MCF 10A (cell line): ENCODE measurements around the gene ASB2. TPM values are rescaled to one million over a fixed set of nuclear protein-coding genes. Genes with fewer than 3 reads are reported as not detected.

ENCODE experiments used
- BruUV-seq: library from RNA; stranded (reverse); fragments of 400-500 nt; replicated peaks from 2 replicates; lab custom pipeline; 2021; lab: Mats Ljungman, UMichigan
- CTCF ChIA-PET: fragments of 300-600 bp; sonication (Branson Sonifier 250); formaldehyde crosslinking; extraction: SDS; loops from one replicate; lab custom pipeline; 2021; ENCODE audit warnings: antibody characterized with exemption, inconsistent platforms; lab: Yijun Ruan, JAX
- POLR2A ChIA-PET: fragments of 300-600, 350-650 bp; sonication (Branson Sonifier 250); formaldehyde crosslinking; extraction: SDS; loops from one replicate; lab custom pipeline; 2020; ENCODE audit warnings: antibody characterized with exemption, inconsistent platforms; lab: Yijun Ruan, JAX
- DNase-seq: peaks from one replicate; pipeline ENCODE4 v3.0.0-alpha.2; 2018; ENCODE audit not compliant: unreplicated experiment
- H3K27ac Mint-ChIP-seq: one replicate; pipeline ENCODE4 v1.8.0; 2022; ENCODE audit warnings: mild to moderate bottlenecking, low read depth, mixed read lengths; ENCODE audit not compliant: unreplicated experiment
- H3K27me3 Mint-ChIP-seq: one replicate; pipeline ENCODE4 v1.8.0; 2022; ENCODE audit warnings: mixed read lengths; ENCODE audit not compliant: insufficient read depth, unreplicated experiment
- H3K36me3 Mint-ChIP-seq: one replicate; pipeline ENCODE4 v1.8.0; 2022; ENCODE audit warnings: mild to moderate bottlenecking, moderate library complexity, mixed read lengths; ENCODE audit not compliant: insufficient read depth, unreplicated experiment
- H3K4me1 Mint-ChIP-seq: one replicate; pipeline ENCODE4 v1.8.0; 2022; ENCODE audit warnings: mixed read lengths; ENCODE audit not compliant: insufficient read depth, unreplicated experiment
- H3K4me3 Mint-ChIP-seq: one replicate; pipeline ENCODE4 v1.8.0; 2022; ENCODE audit warnings: mild to moderate bottlenecking, moderate library complexity, mixed read lengths; ENCODE audit not compliant: unreplicated experiment
- H3K9me3 Mint-ChIP-seq: one replicate; pipeline ENCODE4 v1.8.0; 2022; ENCODE audit warnings: mixed read lengths; ENCODE audit not compliant: unreplicated experiment
- CTCF ChIP-seq: fragments of 200-600 bp; IDR thresholded peaks from one replicate; pipeline ENCODE4 v1.8.0; 2022; ENCODE audit warnings: antibody characterized with exemption, mild to moderate bottlenecking; ENCODE audit not compliant: unreplicated experiment
- intact Hi-C: fragments of 100-400 bp; cut with micrococcal nuclease; formaldehyde crosslinking; loops from 2 replicates; pipeline ENCODE4 v1.14.1; 2022
- total RNA-seq: library from RNA; stranded (reverse); gene quantifications from 2 replicates; pipeline ENCODE4 v1.2.3, GENCODE V29; 2022

Gene ASB2
- total RNA-seq, 1 experiment from 2014 or later, result not detected

DNA sequence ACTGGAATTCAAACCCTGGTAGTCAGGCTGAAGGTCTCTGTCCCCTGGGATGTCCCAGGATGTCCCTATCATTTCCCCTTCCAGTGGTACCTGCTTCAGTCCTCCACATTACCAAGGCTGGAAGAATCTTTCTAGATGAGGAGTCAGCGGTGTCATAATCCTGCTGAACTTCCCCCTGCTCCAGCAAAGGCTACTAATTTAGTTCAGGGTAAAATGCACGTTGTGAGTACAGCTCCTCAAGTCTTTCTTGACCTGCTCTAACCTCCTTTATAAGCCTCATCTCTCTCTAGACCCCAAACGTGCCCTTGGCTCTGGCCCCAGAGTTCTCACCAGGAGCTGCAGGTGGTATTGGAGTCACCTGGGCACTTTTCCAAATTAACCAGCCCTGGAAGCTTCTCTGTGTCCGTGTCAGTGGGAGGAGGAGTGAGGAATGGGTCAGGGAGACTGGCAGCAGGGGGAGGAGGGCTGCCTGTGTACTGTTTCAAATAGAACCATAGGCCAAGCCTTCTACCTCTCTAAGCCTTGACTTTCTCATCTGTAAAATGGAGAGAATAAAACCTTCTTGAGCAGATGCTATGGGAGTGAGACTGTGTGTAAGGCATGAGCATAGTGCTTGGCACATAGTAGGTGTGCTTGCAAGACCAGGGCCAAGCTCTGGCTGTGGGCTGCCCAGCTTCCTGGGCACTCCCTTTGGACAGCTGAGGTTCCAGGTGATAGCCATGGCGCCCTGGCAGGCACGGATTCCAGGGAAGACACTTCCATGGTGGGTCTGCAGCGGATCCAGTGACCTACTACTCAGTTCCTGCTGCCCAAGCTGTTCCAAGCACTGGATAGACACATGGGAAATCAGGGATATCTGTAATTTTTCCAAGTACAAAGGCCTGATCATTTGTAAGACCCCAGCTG lies 24.5 kb downstream of the ASB2 start:
- BruUV-seq, result no TSS peak
- DNase-seq, result peak; percentile 65
- TF ChIP-seq CTCF, result no peak
- no peaks in the 10 kb centered on the region for H3K27me3 Mint-ChIP-seq
- peaks cover 5% of the 10 kb centered on the region for H3K4me1 Mint-ChIP-seq
- no peak overlapping the region for H3K27ac Mint-ChIP-seq
- POLR2A ChIA-PET, result no interaction called here
- CTCF ChIA-PET, result interaction anchor here (0.5 to 1.2 kb wide), 3 partner anchors 12 to 1341 kb away, joined by 3 read pairs; no protein-coding TSS in a partner anchor
- no peak overlapping the region for H3K4me3 Mint-ChIP-seq
- no peaks in the 10 kb centered on the region for H3K36me3 Mint-ChIP-seq
- intact Hi-C loops, result no loop called here
- no peaks in the 10 kb centered on the region for H3K9me3 Mint-ChIP-seq

- H3K36me3 Mint-ChIP-seq, result no peaks in the 10 kb centered on the region
- ChIA-PET POLR2A (interaction anchor here (1.0 kb wide), 1 partner anchor 13 kb away, joined by 4 read pairs; no protein-coding TSS in a partner anchor), CTCF (interaction anchor here (0.5 to 1.3 kb wide), 4 partner anchors 11 to 562 kb away, joined by 3 to 4 read pairs (median 3); no protein-coding TSS in a partner anchor)
- DNase-seq, result no peak
- H3K27me3 Mint-ChIP-seq, result no peaks in the 10 kb centered on the region
- no TSS peak for BruUV-seq
- H3K4me3 Mint-ChIP-seq, result no peak overlapping the region
- no peak for TF ChIP-seq CTCF
- peaks cover 12% of the 10 kb centered on the region for H3K4me1 Mint-ChIP-seq
- H3K27ac Mint-ChIP-seq, result no peak overlapping the region
- intact Hi-C loops, result no loop called here
- H3K9me3 Mint-ChIP-seq, result no peaks in the 10 kb centered on the region
These were observed 25.3 kb downstream of the ASB2 start for GRCh38 chr14:93950948-93951634.

GRCh38 chr14:93949511-93950075 lies 26.8 kb downstream of the ASB2 start:
- no peaks in the 10 kb centered on the region for H3K36me3 Mint-ChIP-seq
- H3K27ac Mint-ChIP-seq, result no peak overlapping the region
- H3K4me3 Mint-ChIP-seq, result no peak overlapping the region
- peaks cover 12% of the 10 kb centered on the region for H3K4me1 Mint-ChIP-seq
- no peaks in the 10 kb centered on the region for H3K9me3 Mint-ChIP-seq
- POLR2A ChIA-PET, result no interaction called here
- CTCF ChIA-PET, result interaction anchor here (1.1 to 2.7 kb wide), 3 partner anchors 9 to 14 kb away, joined by 3 to 12 read pairs (median 5); no protein-coding TSS in a partner anchor
- intact Hi-C loops, result no loop called here
- H3K27me3 Mint-ChIP-seq, result no peaks in the 10 kb centered on the region
- BruUV-seq, result no TSS peak
- DNase-seq, result no peak
- TF ChIP-seq CTCF, result no peak
